K562 (cell line): Measurements from ENCODE around the gene DAB1. TPM values are rescaled to one million over a fixed set of nuclear protein-coding genes. Genes with fewer than 3 reads are reported as not detected.

ENCODE experiments used
- ATAC-seq: fragments of 200-7000 bp; cut with Tn5 transposase; 3 replicates; pipeline ENCODE4 v1.9.1; 2020; ENCODE audit warnings: moderate library complexity
- BruUV-seq: library from RNA; stranded (reverse); fragments of 400-500 nt; replicated peaks from 2 replicates; lab custom pipeline; 2021; lab: Mats Ljungman, UMichigan
- CTCF ChIA-PET: fragments of 300-600 bp; formaldehyde crosslinking; extraction: SDS; loops from one replicate; lab custom pipeline; 2021; ENCODE audit warnings: low intra/inter-chr PET ratio; lab: Yijun Ruan, JAX
- POLR2A ChIA-PET: fragments of 300-600, 350-650 bp; sonication (Branson Sonifier 250); formaldehyde crosslinking; extraction: SDS; loops from one replicate; lab custom pipeline; 2021; ENCODE audit warnings: antibody characterized with exemption, inconsistent platforms; lab: Yijun Ruan, JAX
- DNase-seq, 4 experiments: peaks; one replicate each; pipeline versions ENCODE4 v3.0.0 to v3.0.0-alpha.2; 2011 to 2018; ENCODE audit warnings: low spot score in 3 of 4, mixed read lengths in 3 of 4; ENCODE audit errors: extremely low read depth in 1 of 4
- FAIRE-seq: peaks from 2 replicates; lab custom pipeline; 2011; peaks lifted over from hg19 to GRCh38; lab: Jason Lieb, UNC
- H2AFZ ChIP-seq: 2 replicates; pipeline ENCODE4 v1.6.0; 2011; ENCODE audit warnings: low read depth, low read length, control low read depth, inconsistent platforms
- H3K27ac ChIP-seq: fragments of 200-600 bp; 3 replicates; pipeline ENCODE4 v1.8.0; 2011; ENCODE audit warnings: low read depth, mild to moderate bottlenecking, control low read depth, inconsistent platforms, low read length, moderate library complexity, mixed read lengths; ENCODE audit errors: extremely low read depth
- H3K27me3 ChIP-seq, 2 experiments: fragments of 300-600 bp in 1 of 2; 2 replicates in 1 of 2; 3 replicates in 1 of 2; pipeline versions ENCODE4 v1.6.0 to v1.8.0; 2011; ENCODE audit warnings: inconsistent platforms in 2 of 2, low read length in 2 of 2, mild to moderate bottlenecking in 1 of 2, mixed read lengths in 1 of 2, moderate library complexity in 1 of 2; ENCODE audit not compliant: control insufficient read depth in 2 of 2, insufficient read depth in 2 of 2
- H3K36me3 ChIP-seq: fragments of 300-600 bp; 3 replicates; pipeline ENCODE4 v1.8.0; 2011; ENCODE audit warnings: mild to moderate bottlenecking, low read length, inconsistent platforms; ENCODE audit not compliant: control insufficient read depth, insufficient read depth
- H3K4me1 ChIP-seq, 2 experiments: fragments of 200-600 bp in 1 of 2; replicated peaks in 1 of 2; 2 replicates in 1 of 2; 3 replicates in 1 of 2; pipeline versions ENCODE4 v1.5.1 to v1.8.0; 2011; ENCODE audit warnings: inconsistent platforms in 2 of 2, low read length in 2 of 2, mild to moderate bottlenecking in 1 of 2, mixed read lengths in 1 of 2, moderate library complexity in 1 of 2; ENCODE audit not compliant: control insufficient read depth in 2 of 2, insufficient read depth in 2 of 2
- H3K4me2 ChIP-seq: 2 replicates; pipeline ENCODE4 v1.6.1; 2011; ENCODE audit warnings: low read length, control low read depth, inconsistent platforms, mixed read lengths; ENCODE audit not compliant: insufficient read depth
- H3K4me3 ChIP-seq: fragments of 200-600 bp; sonication (generic), shearing (Covaris generic); 2 replicates; pipeline ENCODE4 v1.5.1; 2016; ENCODE audit warnings: control low read depth, inconsistent platforms
- H3K79me2 ChIP-seq: fragments of 200-600 bp; 3 replicates; pipeline ENCODE4 v1.8.0; 2011; ENCODE audit warnings: low read length, inconsistent platforms; ENCODE audit not compliant: control insufficient read depth, insufficient read depth
- H3K9ac ChIP-seq, 2 experiments: 2 replicates each; pipeline versions ENCODE4 v1.6.0 to v1.6.1; 2011; ENCODE audit warnings: low read depth in 2 of 2, low read length in 2 of 2, control low read depth in 1 of 2, inconsistent platforms in 1 of 2, mild to moderate bottlenecking in 1 of 2, mixed read lengths in 1 of 2; ENCODE audit not compliant: insufficient read depth in 1 of 2
- H3K9me1 ChIP-seq: one replicate; pipeline ENCODE4 v1.6.0; 2011; ENCODE audit warnings: inconsistent platforms, mild to moderate bottlenecking, low read length, moderate library complexity; ENCODE audit not compliant: control insufficient read depth, insufficient read depth
- H3K9me3 ChIP-seq: replicated peaks from 2 replicates; pipeline ENCODE4 v1.5.1; 2011; ENCODE audit warnings: low read depth, low read length, inconsistent platforms; ENCODE audit not compliant: control insufficient read depth, insufficient read depth
- H4K20me1 ChIP-seq: replicated peaks from 2 replicates; pipeline ENCODE4 v1.6.1; 2011; ENCODE audit warnings: low read length, inconsistent platforms, mixed read lengths; ENCODE audit not compliant: control insufficient read depth, insufficient read depth
- KLF6 ChIP-seq: fragments of 250-450 bp; sonication (Bioruptor Pico); IDR thresholded peaks from 2 replicates; pipeline ENCODE4 v1.4.0; 2020; ENCODE audit warnings: mild to moderate bottlenecking, moderate library complexity, borderline replicate concordance
- PHF20 ChIP-seq: fragments of 450-650 bp; IDR thresholded peaks from 2 replicates; pipeline ENCODE4 v1.6.1; 2018; ENCODE audit not compliant: partially characterized antibody
- POLR2H ChIP-seq: IDR thresholded peaks from 2 replicates; pipeline ENCODE4 v1.6.1; 2016; ENCODE audit warnings: missing genetic modification characterization, low read depth, mild to moderate bottlenecking, control low read depth, missing compliant biosample characterization, moderate library complexity
- SIN3B ChIP-seq: fragments of 450-650 bp; IDR thresholded peaks from 2 replicates; pipeline ENCODE4 v1.6.1; 2017; ENCODE audit warnings: low read depth, mild to moderate bottlenecking, moderate library complexity
- TCF15 ChIP-seq: fragments of 250-450 bp; sonication (Bioruptor Pico); IDR thresholded peaks from 2 replicates; pipeline ENCODE4 v1.8.0; 2022; ENCODE audit warnings: moderate library complexity, mild to moderate bottlenecking, inconsistent platforms
- TCF7L2 ChIP-seq: fragments of 150-350 bp; IDR thresholded peaks from 2 replicates; pipeline ENCODE4 v1.6.1; 2016; ENCODE audit warnings: low read depth, mild to moderate bottlenecking, low read length, moderate library complexity
- ZBTB1 ChIP-seq: sonication (generic); formaldehyde crosslinking; IDR thresholded peaks from 2 replicates; pipeline ENCODE4 v1.8.1; 2023; ENCODE audit warnings: missing genetic modification reagents, low read depth, mild to moderate bottlenecking, borderline replicate concordance
- ZNF696 ChIP-seq: fragments of 250-450 bp; sonication (Bioruptor Pico); conservative IDR thresholded peaks from 2 replicates; pipeline ENCODE4 v1.4.0; 2020; ENCODE audit warnings: mild to moderate bottlenecking, moderate library complexity
- WGBS: fragments of 100-300 bp; shearing (Covaris generic); methylation state at CpG from one replicate; pipeline ENCODE4 v1.1.6; 2016; ENCODE audit warnings: low coverage, mixed read lengths; ENCODE audit not compliant: insufficient coverage; ENCODE audit errors: missing lambda C conversion rate; 5-methylcytosine and 5-hydroxymethylcytosine counted together
- in situ Hi-C: fragments of 300-500 bp; cut with MboI; formaldehyde crosslinking; loops from 4 replicates; pipeline ENCODE4 v1.15.0; 2018; ENCODE audit warnings: inconsistent platforms, mixed read lengths
- intact Hi-C: fragments of 100-400 bp; cut with micrococcal nuclease; formaldehyde crosslinking; loops from 2 replicates; pipeline ENCODE4 v1.14.2; 2022
- polyA plus RNA-seq, 8 experiments: library from polyadenylated mRNA; depleted of rRNA in 4 of 8; stranded (reverse) in 5 of 8; unstranded in 3 of 8; fragments of >200 nt; fragmentation: Nextera tagmentation in 2 of 8; fragmentation: Illumina TruSeq in 1 of 8; extraction: Ambion mirVana in 2 of 8; extraction: Trizol in 1 of 8; gene quantifications; 2 replicates each; pipeline versions ENCODE4 v1.2.1 to v1.2.3, GENCODE V29; 2011 to 2014; ENCODE audit warnings: inconsistent platforms in 1 of 8, missing spikeins in 1 of 8
- total RNA-seq, 7 experiments: library from RNA; depleted of rRNA in 6 of 7; stranded (reverse); fragments of >200 nt in 6 of 7; fragmentation: Illumina TruSeq in 2 of 7; extraction: Trizol in 2 of 7; gene quantifications; 2 replicates each; pipeline versions ENCODE4 v1.2.1 to v1.2.3, GENCODE V29; 2011 to 2021; ENCODE audit warnings: low replicate concordance in 1 of 7

DAB1 gene
- total and polyA plus RNA-seq, 9 of the 15 experiments (the other 6 are each of a cell fraction or from before 2014, with no cell fraction given) = not detected

- Histone ChIP-seq H3K4me2 (no peak overlapping the region), H4K20me1 (no peaks in the 10 kb centered on the region), H3K9me3 (no peaks in the 10 kb centered on the region), H2AFZ (no peak overlapping the region), H3K9me1 (no peaks in the 10 kb centered on the region), H3K27me3 (no peaks in the 10 kb centered on the region), H3K9ac (no peak overlapping the region), H3K4me1 (no peaks in the 10 kb centered on the region), H3K36me3 (no peaks in the 10 kb centered on the region), H3K79me2 (no peaks in the 10 kb centered on the region), H3K4me3 (no peak overlapping the region), H3K27ac (no peak overlapping the region)
- FAIRE-seq (no peak), DNase-seq (no peak), ATAC-seq (no peak)
- ChIA-PET POLR2A (interaction anchor here (1.0 kb wide), 1 partner anchor 10 kb away, joined by 3 read pairs; no protein-coding TSS in a partner anchor), CTCF (no interaction called here)
- 6% methylated on average over 1 of the region's 1 CpG for WGBS
- TF ChIP-seq TCF15 (CRISPR knock-in tag) (no peak), POLR2H (tag) (no peak), KLF6 (CRISPR knock-in tag) (no peak), ZBTB1 (no peak), SIN3B (no peak), PHF20 (no peak), TCF7L2 (no peak), ZNF696 (CRISPR knock-in tag) (no peak)
- in situ Hi-C loops = no loop called here
- BruUV-seq = no TSS peak
- intact Hi-C loops = no loop called here
Measured at GRCh38 chr1:57363643-57364042, 60.2 kb downstream of the DAB1 start.
